Stimulated activated CD4-positive, alpha-beta T cell treated with anti-CD3 and anti-CD28 coated beads, Interleukin-1b, Interleukin-23, amount 100 ng/mL, for 1 hour (primary cell): ENCODE measurements around the gene MRPL14.

ENCODE experiments used
- DNase-seq, 2 donors: peaks; one replicate each; pipeline ENCODE4 v3.0.0-alpha.2; 2020; ENCODE audit warnings: low read depth in 2 of 2

Gene MRPL14

DNA sequence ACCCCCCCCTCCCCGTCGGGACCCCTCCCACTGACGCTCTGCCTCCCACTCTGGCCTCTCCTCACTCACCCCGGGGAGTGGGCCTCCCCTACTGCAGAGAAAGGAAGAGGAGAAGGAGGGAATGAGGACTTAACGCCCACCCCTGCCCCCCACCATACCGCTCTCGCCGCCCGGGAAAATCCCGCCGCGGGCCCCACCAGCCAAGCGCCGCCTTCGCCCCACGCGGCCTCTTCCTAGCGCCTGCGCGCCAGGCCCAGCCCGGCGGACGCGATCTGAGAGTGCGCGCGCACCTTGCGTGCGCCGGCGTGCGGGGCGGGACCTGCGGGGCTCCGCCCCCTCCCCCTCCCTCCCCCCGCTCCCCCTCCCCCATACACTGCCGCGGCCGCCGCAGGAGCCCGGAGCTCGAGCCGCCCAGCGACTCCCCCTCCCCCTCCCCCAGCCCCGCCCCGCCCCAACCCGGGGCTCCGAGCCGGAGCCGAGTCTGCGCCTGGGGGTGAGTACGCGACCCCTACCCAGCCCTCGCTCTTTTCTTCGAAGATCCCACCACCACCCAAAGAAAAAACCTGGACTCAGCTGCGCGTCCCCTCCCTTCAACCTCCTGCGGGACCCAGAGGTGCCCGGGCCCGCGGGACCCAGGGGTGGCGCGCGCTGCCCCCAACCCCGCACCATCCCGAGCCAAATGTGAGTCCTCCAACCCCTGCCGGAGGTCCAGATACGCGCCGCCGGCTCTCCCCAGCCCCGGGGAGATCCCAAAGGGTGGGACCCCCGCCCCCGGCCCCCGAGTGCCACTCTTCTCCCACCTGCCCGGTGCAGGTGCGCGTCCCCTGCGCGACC lies at the start of gene MRPL14, which contains the start of gene TMEM63B:
Gene MRPL14 (minus strand): TSS at position 267 of the 834 bp plus-strand sequence. CDS start 10,841 bp downstream, outside the sequence.
Gene TMEM63B (plus strand): TSS at position 369 of the 834 bp plus-strand sequence. CDS start 7,031 bp downstream, outside the sequence.
- peak; percentile 83 to 84 for DNase-seq

GRCh38 chr6:44176130-44176761 lies 49.0 kb upstream of the MRPL14 start:
- no peak for DNase-seq

DNA sequence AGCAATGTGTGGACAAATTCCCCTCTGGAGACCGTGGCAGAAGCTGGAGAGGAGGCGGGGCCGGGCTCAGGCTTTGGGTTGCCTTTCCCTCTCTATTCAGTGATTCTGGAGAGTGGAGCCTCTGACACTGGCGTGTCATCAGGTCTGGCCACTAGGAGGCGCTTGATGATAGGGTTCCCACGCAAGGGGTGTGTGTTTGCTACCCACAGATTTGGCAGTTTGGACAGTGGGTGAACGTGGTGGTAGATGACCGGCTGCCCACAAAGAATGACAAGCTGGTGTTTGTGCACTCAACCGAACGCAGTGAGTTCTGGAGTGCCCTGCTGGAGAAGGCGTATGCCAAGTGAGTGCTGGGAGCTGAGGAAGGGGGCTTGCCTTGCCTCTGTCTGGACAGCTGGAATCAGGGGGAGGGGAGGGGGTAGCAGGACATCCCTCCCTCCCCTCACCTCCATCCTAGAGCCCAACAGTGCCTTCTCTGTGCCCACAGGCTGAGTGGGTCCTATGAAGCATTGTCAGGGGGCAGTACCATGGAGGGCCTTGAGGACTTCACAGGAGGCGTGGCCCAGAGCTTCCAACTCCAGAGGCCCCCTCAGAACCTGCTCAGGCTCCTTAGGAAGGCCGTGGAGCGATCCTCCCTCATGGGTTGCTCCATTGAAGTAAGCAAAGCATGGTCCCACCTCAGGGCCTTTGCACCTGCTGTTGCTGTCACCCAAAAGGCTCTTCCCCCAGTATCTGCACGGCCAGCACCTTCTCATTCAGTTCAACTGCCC lies 45.7 kb upstream of the MRPL14 start:
- peak; percentile 46 to 65 for DNase-seq

DNA sequence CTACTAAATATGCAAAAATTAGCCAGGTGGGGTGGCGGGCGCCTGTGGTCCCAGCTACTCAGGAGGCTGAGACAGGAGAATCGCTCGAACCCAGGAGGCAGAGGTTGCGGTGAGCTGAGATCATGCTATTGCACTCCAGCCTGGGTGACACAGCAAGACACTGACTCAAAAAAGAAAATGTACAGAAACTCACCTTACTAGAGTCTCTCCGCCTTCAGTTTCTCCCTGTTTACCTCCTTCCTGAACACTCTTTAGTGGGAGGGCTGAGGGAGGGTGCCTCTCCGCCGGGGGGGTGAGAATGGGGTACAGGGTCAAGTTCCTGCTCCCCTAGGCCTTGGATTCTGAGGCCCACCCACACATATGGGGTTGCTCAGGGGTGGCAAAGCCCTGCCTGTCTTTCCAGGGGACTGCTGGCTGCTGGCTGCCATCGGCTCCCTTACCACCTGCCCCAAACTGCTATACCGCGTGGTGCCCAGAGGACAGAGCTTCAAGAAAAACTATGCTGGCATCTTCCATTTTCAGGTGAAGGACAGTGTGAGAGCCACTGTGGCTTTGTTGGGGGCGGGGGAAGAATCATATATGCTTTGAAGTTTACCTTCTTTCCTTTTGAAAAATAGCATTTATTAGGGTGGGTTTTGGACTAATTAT lies 44.8 kb upstream of the MRPL14 start:
- DNase-seq, result no peak

DNA sequence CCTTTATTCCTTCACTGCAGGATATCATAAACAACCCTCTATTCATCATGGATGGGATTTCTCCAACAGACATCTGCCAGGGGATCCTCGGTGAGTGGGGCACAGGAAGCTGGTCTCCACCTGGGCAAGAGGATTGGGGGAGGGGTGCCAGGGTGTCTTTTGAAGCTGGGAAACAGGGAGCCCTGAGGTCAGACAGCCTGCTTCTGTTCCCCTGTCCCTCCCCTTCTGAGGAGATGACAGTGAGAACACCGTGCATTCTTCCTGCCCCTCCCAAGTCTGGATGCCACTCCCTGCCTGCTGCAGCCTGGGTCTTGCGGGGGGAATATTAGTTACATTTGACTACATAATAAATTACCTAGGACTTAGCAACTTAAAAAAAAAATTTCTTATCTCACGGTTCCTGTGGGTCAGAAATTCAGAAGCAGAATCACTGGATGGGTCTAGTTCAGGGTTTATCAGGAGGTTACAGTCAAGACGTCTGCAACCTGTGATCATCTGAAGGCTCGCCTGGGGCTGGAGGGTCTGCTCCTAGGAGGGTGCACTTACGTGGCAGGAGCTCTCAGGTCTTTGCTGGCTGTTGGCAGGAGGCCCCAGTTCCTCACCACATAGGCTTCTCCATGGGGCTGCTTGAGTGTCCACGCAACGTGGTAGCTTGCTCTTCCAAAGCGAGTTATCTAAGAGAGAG lies 42.8 kb upstream of the MRPL14 start:
- no peak for DNase-seq

- DNase-seq, result no peak
Observed at GRCh38 chr6:44169154-44169553, 41.9 kb upstream of the MRPL14 start.

- DNase-seq, result no peak
Observed at GRCh38 chr6:44167567-44167966, 40.3 kb upstream of the MRPL14 start.

- DNase-seq, result no peak
Observed at GRCh38 chr6:44166591-44167184, 39.4 kb upstream of the MRPL14 start.

GRCh38 chr6:44166116-44166515 lies 38.9 kb upstream of the MRPL14 start:
- no peak for DNase-seq

DNA sequence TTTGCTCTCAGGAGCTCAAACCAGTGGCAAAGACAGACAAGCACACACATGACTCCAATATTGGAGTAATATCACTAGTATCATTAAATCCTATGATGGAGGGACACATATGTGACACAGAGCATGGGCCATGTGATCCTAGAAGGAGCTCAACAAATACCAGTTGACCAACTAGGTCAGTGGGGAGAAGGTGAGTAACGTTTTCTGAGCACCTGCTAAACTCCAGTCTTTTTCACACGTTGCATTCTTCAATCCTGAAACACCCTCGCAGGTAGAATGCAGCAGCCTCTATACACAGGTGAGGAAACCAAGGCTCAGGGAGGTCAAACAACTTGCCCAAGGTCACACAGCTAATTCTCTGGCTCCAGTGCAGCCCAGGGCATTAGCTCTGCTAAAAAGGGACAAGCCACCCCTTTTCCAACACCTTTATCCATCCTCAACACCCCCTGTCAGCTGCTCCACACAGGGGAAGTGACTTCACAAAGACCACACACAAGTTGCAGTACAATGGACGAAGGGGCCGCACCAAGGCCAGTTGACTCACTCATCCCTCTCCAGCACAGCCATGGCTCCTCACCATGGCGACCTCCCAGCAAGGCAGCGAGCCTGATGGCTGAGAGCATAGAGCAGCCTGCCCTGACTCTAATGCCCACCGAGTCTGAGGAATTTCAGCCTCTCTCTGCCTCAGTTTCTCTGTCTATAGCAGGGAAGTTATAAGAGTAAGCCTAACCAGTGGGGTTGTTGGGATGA lies 35.8 kb upstream of the MRPL14 start:
- no peak for DNase-seq

GRCh38 chr6:44161997-44162338 lies 34.7 kb upstream of the MRPL14 start:
- no peak for DNase-seq

DNA sequence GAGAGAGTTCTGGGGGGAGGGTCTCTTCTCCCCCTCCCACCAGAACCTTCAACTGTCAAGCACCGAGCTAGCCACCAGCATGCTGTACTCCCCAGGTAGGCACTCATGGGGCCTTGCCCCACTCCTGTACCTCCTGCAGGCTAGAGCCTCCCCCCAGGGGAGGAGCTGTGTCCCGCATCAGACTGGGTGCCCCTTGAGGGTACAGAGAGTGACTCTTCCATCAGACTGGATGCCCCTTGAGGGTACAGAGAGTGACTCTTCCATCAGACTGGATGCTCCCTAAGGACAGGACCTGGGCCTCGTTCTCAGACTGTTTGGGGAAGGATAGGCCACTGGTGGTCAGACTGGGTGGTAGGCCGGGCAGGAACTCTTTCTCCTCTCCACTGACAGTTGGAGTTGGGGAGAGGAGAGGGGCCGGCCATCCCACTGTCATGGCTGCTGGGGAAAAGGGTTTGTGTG lies 31.5 kb upstream of the MRPL14 start, which contains the start of gene CAPN11:
Gene CAPN11 (plus strand): TSS at position 51 of the 459 bp plus-strand sequence. CDS start 29 bp downstream, at position 80.
- no peak for DNase-seq

GRCh38 chr6:44157152-44157521 lies 29.9 kb upstream of the MRPL14 start:
- DNase-seq, result no peak

- DNase-seq, result no peak
Observed at GRCh38 chr6:44156494-44157151, 29.4 kb upstream of the MRPL14 start.

- no peak for DNase-seq
Observed at GRCh38 chr6:44154067-44154466, 26.8 kb upstream of the MRPL14 start.

DNA sequence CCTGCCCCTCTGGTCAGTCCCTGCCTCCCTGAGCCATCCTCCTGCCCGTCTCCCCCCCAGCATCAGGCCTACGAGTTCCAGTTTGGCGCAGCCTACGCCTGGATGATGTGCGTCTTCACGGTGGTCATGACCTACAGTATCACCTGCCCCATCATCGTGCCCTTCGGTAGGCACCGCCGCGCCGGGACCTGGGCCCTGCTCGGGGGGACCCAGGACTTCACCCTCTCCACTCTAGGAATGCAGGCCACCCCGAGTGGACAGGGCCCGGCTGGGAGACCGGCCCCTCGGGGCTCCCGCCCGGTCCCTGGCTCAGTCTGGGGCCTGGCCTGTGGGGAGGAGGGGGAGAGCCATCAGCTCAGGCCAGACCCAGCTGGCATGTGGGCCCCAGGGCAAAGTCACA lies 25.3 kb upstream of the MRPL14 start:
- no peak for DNase-seq

DNA sequence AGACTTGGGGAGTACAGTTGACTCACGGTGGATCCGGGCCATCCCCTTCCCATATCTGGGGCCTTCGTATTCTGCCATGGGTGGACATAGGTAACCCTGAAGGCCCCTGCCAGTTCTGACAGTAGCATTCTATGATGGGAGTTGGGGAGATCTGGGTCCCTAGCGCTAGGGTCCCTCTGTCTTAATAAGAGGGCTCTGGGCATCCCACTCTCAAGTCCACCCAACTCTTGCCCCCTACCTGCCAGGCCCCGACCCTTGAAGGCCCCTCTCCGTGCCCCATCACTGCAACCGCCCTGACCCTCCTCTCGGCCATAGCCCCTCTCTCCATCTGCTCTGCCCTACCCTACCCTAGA lies 24.8 kb upstream of the MRPL14 start:
- no peak for DNase-seq

DNA sequence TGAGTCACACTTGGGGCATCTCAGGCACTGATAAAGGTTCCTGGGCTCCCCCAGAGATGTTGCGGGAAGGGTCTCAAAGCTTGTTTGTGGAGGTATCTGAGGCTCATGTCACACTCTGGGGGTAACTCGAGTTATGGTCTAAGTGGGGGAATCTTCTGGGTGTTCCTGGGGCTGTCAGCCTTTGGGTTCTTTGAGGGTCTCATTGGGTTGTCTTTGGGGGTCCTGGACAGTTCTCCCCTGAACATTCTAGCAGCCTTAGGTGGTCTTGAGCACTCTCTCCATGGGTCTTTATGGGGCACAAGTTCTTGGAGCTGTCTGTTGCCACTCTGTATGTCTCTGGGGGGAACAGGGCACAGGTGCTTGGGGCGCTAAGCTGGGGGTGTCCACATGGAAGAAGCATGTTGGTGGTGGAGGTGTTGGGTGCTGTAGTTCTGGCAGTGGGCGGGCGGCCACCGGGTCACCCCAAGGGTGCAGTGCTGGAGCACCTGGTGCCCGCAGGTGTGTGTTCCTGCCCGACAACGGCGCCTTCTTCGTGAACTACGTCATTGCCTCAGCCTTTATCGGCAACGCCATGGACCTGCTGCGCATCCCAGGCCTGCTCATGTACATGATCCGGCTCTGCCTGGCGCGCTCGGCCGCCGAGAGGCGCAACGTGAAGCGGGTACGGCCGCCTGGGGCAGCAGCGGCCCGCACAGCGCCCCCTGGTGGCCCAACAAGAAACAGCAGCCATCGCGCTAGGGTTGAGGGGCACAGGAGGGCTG lies 24.3 kb upstream of the MRPL14 start:
- DNase-seq, result peak; percentile 53 to 74
